Prostate gland (tissue), 2 donors: Measurements from ENCODE around the gene RNF223. TPM values are rescaled to one million over a fixed set of nuclear protein-coding genes. Genes with fewer than 3 reads are reported as not detected.
"Not testable (repeated sequence)": the region's sequence is repeated elsewhere in the genome, so short reads cannot be mapped to it uniquely, and the experiment has no call there.

Experiments used
- DNase-seq: peaks from one replicate; pipeline ENCODE4 v3.0.0-alpha.2; 2019; ENCODE audit warnings: low spot score
- H3K27ac ChIP-seq, 2 donors: fragments of 200-600 bp; sonication (generic); 2 replicates each; pipeline ENCODE4 v1.5.1; 2017 to 2019
- H3K27me3 ChIP-seq: fragments of 200-600 bp; sonication (generic); replicated peaks from 2 replicates; pipeline ENCODE4 v1.5.1; 2019; ENCODE audit not compliant: insufficient read depth
- H3K36me3 ChIP-seq, 2 donors: fragments of 200-600 bp; sonication (generic); 1 replicate in 1 of 2; 2 replicates in 1 of 2; pipeline versions ENCODE4 v1.5.1 to v1.8.1; 2017 to 2019
- H3K4me1 ChIP-seq: fragments of 200-600 bp; sonication (generic); replicated peaks from 2 replicates; pipeline ENCODE4 v1.5.1; 2019
- H3K4me3 ChIP-seq, 2 donors: fragments of 200-600 bp; sonication (generic); 2 replicates each; pipeline ENCODE4 v1.5.1; 2017 to 2019
- H3K9me3 ChIP-seq: fragments of 200-600 bp; sonication (generic); 2 replicates; pipeline ENCODE4 v1.5.1; 2017
- CTCF ChIP-seq, 4 experiments: fragments of 200-600 bp in 2 of 4; fragments of 450-650 bp in 2 of 4; sonication (generic) in 2 of 4; IDR thresholded peaks; 1 replicate in 3 of 4; 2 replicates in 1 of 4; pipeline ENCODE4 v1.5.1; 2016 to 2019; ENCODE audit warnings: antibody characterized with exemption in 4 of 4, mild to moderate bottlenecking in 2 of 4, moderate library complexity in 2 of 4
- POLR2A ChIP-seq: fragments of 450-650 bp; IDR thresholded peaks from one replicate; pipeline ENCODE4 v1.6.1; 2016; ENCODE audit warnings: antibody characterized with exemption, mild to moderate bottlenecking
- POLR2AphosphoS5 ChIP-seq: sonication (generic); formaldehyde crosslinking; IDR thresholded peaks from one replicate; pipeline ENCODE4 v1.6.1; 2017; ENCODE audit warnings: antibody characterized with exemption
- WGBS: methylation state at CpG from one replicate; pipeline ENCODE4 v1.1.5; 2018; 5-methylcytosine and 5-hydroxymethylcytosine counted together
- intact Hi-C: fragments of 100-400 bp; cut with DNase I; formaldehyde crosslinking; loops from one replicate; pipeline ENCODE4 v1.14.2; 2022
- total RNA-seq, 2 donors: library from RNA; depleted of rRNA; stranded (reverse); fragments of >200 nt; gene quantifications; one replicate each; pipeline ENCODE4 v1.1.0, GENCODE V29; 2016

RNF223 gene
- total RNA-seq, 2 donors from 2014 or later, result 1.4 to 1.8 TPM

DNA sequence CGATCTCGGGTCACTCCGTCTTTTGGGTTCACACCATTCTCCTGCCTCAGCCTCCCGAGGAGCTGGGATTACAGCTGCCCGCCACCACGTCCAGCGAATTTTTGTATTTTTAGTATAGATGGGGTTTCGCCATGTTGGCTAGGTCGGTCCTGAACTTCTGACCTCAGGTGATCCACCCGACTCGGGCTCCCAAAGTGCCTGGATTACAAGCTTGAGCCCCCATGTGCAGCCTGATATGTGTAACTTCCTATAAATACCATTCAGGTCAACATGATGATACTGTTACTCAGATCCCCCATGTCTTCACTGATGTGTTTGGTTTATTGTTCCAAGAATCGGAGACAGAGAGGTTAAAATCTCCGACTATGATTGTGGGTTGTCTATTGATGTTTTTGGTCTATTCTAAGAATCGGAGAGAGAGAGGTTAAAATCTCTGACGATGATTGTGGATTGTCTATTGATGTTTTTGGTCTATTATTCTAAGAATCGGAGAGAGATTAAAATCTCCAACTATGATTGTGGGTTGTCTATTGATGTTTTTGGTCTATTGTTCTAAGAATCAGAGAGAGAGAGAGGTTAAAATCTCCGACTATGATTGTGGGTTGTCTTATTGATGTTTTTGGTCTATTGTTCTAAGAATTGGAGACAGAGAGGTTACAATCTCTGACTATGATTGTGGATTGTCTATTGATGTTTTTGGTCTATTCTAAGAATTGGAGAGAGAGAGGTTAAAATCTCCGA is 24.7 kb upstream of the RNF223 start:
- Histone ChIP-seq H3K36me3 (no peaks in the 10 kb centered on the region), H3K27me3 (no peaks in the 10 kb centered on the region), H3K9me3 (no peaks in the 10 kb centered on the region), H3K4me1 (no peaks in the 10 kb centered on the region), H3K27ac (no peak overlapping the region), H3K4me3 (no peak overlapping the region)
- intact Hi-C loops, result no loop called here
- DNase-seq, result no peak
- TF ChIP-seq POLR2AphosphoS5 (no peak), POLR2A (no peak), CTCF (IDR thresholded peaks at IDR 0.05) (no peak)
- 93% methylated on average over 18 of the region's 18 CpGs for WGBS

DNA sequence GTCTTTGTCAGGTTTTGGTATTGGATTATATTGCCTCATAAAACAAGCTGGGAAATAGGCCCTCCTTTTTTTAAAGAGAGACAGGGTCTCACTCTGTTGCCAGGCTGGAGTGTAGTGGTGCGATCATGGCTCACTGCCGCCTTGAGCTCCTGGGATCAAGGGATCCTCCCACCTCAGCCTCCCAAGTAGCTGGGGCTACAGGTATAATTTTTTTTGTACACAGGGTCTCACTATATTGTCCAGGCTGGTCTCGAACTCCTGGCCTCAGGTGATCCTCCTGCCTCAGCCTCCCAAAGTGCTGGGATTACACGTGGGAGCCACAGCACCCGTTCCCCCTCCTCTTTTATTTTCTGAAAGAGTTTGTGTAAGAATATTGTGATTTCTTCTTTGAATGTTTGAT is 22.0 kb upstream of the RNF223 start:
- WGBS, result 91% methylated on average over 5 of the region's 5 CpGs
- H3K9me3 ChIP-seq, H3K27me3 ChIP-seq, H3K4me1 ChIP-seq, DNase-seq, H3K27ac ChIP-seq, intact Hi-C loops, H3K4me3 ChIP-seq, H3K36me3 ChIP-seq: not testable (repeated sequence)

DNA sequence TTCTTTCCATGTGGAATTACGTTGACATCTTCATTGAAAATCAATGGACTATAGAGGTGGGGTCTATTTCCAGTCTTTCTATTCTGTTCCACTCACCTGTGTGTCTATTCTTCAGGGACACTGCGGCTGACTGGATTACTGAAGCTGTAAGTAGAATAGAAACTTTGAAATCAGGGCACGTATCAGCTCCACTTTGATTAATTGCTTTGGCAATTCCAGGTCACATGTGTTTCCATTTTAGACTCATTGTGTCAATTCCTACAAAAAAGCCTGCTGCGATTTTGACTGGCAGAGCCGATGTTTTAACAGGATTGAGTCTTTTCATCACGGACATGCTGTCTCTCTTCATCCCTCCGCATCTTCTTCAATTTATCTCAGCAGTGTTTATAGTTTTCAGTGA is 20.9 kb upstream of the RNF223 start:
- no peaks in the 10 kb centered on the region for H3K27me3 ChIP-seq
- intact Hi-C loops, result no loop called here
- H3K4me3 ChIP-seq, result no peak overlapping the region
- H3K9me3 ChIP-seq, result no peaks in the 10 kb centered on the region
- H3K36me3 ChIP-seq, result no peaks in the 10 kb centered on the region
- H3K27ac ChIP-seq, result no peak overlapping the region
- H3K4me1 ChIP-seq, result no peaks in the 10 kb centered on the region
- 90% methylated on average over 7 of the region's 7 CpGs for WGBS
- DNase-seq, result no peak
- TF ChIP-seq POLR2AphosphoS5, result no peak
- TF ChIP-seq POLR2A, result no peak
- no peak for TF ChIP-seq CTCF (IDR thresholded peaks at IDR 0.05)

- Histone ChIP-seq H3K27me3 (no peaks in the 10 kb centered on the region), H3K4me3 (no peak overlapping the region), H3K4me1 (no peaks in the 10 kb centered on the region), H3K36me3 (no peaks in the 10 kb centered on the region), H3K27ac (no peak overlapping the region), H3K9me3 (no peaks in the 10 kb centered on the region)
- 93% methylated on average over 10 of the region's 10 CpGs for WGBS
- intact Hi-C loops, result no loop called here
- no peak for TF ChIP-seq POLR2A
- DNase-seq, result no peak
Observed at GRCh38 chr1:1093610-1093943, 19.5 kb upstream of the RNF223 start.

GRCh38 chr1:1092894-1093609 is 18.9 kb upstream of the RNF223 start:
- H3K4me3 ChIP-seq, result no peak overlapping the region
- H3K27me3 ChIP-seq, result no peaks in the 10 kb centered on the region
- no peaks in the 10 kb centered on the region for H3K36me3 ChIP-seq
- no peaks in the 10 kb centered on the region for H3K4me1 ChIP-seq
- WGBS, result 87% methylated on average over 14 of the region's 14 CpGs
- no peak for DNase-seq
- no peaks in the 10 kb centered on the region for H3K9me3 ChIP-seq
- intact Hi-C loops, result no loop called here
- TF ChIP-seq CTCF (IDR thresholded peaks at IDR 0.05) (no peak), POLR2AphosphoS5 (no peak), POLR2A (no peak)
- no peak overlapping the region for H3K27ac ChIP-seq
